Hepatocyte (in vitro differentiated cells): ENCODE results near the gene HOXA5. TPM values are rescaled to one million over a fixed set of nuclear protein-coding genes. Genes with fewer than 3 reads are reported as not detected.

Experiments
- DNase-seq: peaks from one replicate; pipeline ENCODE4 v3.0.0-alpha.2; 2016; ENCODE audit warnings: low spot score
- H2AFZ ChIP-seq: fragments of 200-600 bp; sonication (generic); 2 replicates; pipeline ENCODE4 v1.6.0; 2016; ENCODE audit warnings: antibody characterized with exemption, mild to moderate bottlenecking
- H3K27ac ChIP-seq: fragments of 200-600 bp; sonication (generic); 2 replicates; pipeline ENCODE4 v1.5.1; 2016; ENCODE audit warnings: mild to moderate bottlenecking
- H3K27me3 ChIP-seq: fragments of 200-600 bp; sonication (generic); 2 replicates; pipeline ENCODE4 v1.6.1; 2016
- H3K36me3 ChIP-seq: fragments of 200-600 bp; sonication (generic); replicated peaks from 2 replicates; pipeline ENCODE4 v1.5.1; 2016; ENCODE audit warnings: low read depth; ENCODE audit not compliant: insufficient read depth
- H3K4me1 ChIP-seq: fragments of 200-600 bp; sonication (generic); 2 replicates; pipeline ENCODE4 v1.5.1; 2016; ENCODE audit warnings: mild to moderate bottlenecking, moderate library complexity; ENCODE audit not compliant: insufficient read depth
- H3K4me2 ChIP-seq: fragments of 200-600 bp; sonication (generic); 2 replicates; pipeline ENCODE4 v1.6.0; 2016
- H3K4me3 ChIP-seq: fragments of 200-600 bp; sonication (generic); 2 replicates; pipeline ENCODE4 v1.5.1; 2016; ENCODE audit warnings: mild to moderate bottlenecking
- H3K79me2 ChIP-seq: fragments of 200-600 bp; sonication (generic); 2 replicates; pipeline ENCODE4 v1.6.0; 2017; ENCODE audit warnings: mild to moderate bottlenecking
- H3K9me2 ChIP-seq: fragments of 200-600 bp; sonication (generic); replicated peaks from 2 replicates; pipeline ENCODE4 v1.6.0; 2017; ENCODE audit warnings: mild to moderate bottlenecking; ENCODE audit not compliant: insufficient read depth
- H3K9me3 ChIP-seq: fragments of 200-600 bp; sonication (generic); 2 replicates; pipeline ENCODE4 v1.5.1; 2016; ENCODE audit warnings: low read depth, mild to moderate bottlenecking
- H4K20me1 ChIP-seq: fragments of 200-600 bp; sonication (generic); 2 replicates; pipeline ENCODE4 v1.6.0; 2016; ENCODE audit warnings: mild to moderate bottlenecking; ENCODE audit not compliant: insufficient read depth, poor library complexity, severe bottlenecking
- CTCF ChIP-seq: fragments of 200-600 bp; sonication (generic); IDR thresholded peaks from 2 replicates; pipeline ENCODE4 v1.5.1; 2016; ENCODE audit warnings: antibody characterized with exemption, mild to moderate bottlenecking; ENCODE audit not compliant: poor library complexity
- EZH2 ChIP-seq: fragments of 200-600 bp; sonication (generic); IDR thresholded peaks from 2 replicates; pipeline ENCODE4 v1.6.1; 2016; ENCODE audit warnings: antibody characterized with exemption, mild to moderate bottlenecking, borderline replicate concordance
- EZH2phosphoT487 ChIP-seq: fragments of 200-600 bp; sonication (generic); IDR thresholded peaks from one replicate; pipeline ENCODE4 v1.6.1; 2018; ENCODE audit warnings: antibody characterized with exemption, mild to moderate bottlenecking, low read depth, moderate library complexity; ENCODE audit not compliant: unreplicated experiment, severe bottlenecking
- whole genome bisulfite sequencing: methylation state at CpG from one replicate; pipeline ENCODE4 v1.1.6; 2016; ENCODE audit warnings: low lambda C conversion rate; ENCODE audit errors: missing lambda C conversion rate; 5-methylcytosine and 5-hydroxymethylcytosine counted together
- polyA plus RNA-seq: library from polyadenylated mRNA; unstranded; fragments of >200 nt; fragmentation: Nextera tagmentation; extraction: Ambion mirVana; gene quantifications from 2 replicates; pipeline ENCODE4 v1.2.1, GENCODE V29; 2016
- total RNA-seq: library from RNA; depleted of rRNA; stranded (reverse); fragments of >200 nt; gene quantifications from 2 replicates; pipeline ENCODE4 v1.2.3, GENCODE V29; 2014

HOXA5 gene
- total and polyA plus RNA-seq, 2 experiments from 2014 or later: 0.70 to 0.92 TPM

GRCh38 chr7:27129729-27130539 lies 13.5 kb downstream of the HOXA5 start:
- Histone ChIP-seq H4K20me1 (no peaks in the 10 kb centered on the region), H2AFZ (no peak overlapping the region), H3K4me3 (peak overlapping the region; percentile 80), H3K4me2 (peak overlapping the region; percentile 92), H3K27me3 (peaks cover 88% of the 10 kb centered on the region), H3K4me1 (peaks cover 6% of the 10 kb centered on the region), H3K27ac (no peak overlapping the region), H3K9me2 (no peaks in the 10 kb centered on the region), H3K36me3 (no peaks in the 10 kb centered on the region), H3K9me3 (no peaks in the 10 kb centered on the region), H3K79me2 (no peaks in the 10 kb centered on the region)
- peak; percentile 53 for DNase-seq
- WGBS: 9% methylated on average over 39 of the region's 72 CpGs
- TF ChIP-seq CTCF (peak; percentile 11), EZH2phosphoT487 (peak; percentile 32), EZH2 (no peak)

- peaks cover 6% of the 10 kb centered on the region for H3K4me1 ChIP-seq
- no peak for DNase-seq
Measured at GRCh38 chr7:27128776-27129728, 14.4 kb downstream of the HOXA5 start.

DNA sequence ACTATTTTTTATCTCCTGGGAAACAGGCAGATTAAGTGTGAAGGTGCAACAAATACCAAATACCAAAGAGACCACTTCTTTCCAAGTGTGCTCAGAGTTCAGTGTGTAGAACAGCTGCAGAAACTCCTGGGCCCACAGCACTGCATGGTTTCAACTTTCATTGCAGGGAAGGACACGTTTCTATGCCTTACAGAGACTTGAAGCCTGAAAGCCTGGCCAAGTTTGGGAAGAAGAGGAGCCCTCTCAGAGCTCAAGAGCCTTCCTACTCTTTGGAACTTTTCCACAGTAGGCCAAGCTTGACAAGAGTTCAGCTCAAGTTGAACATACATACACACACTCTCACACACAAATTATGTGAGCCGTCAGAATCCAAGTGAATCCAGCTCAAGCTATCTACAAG lies 15.4 kb downstream of the HOXA5 start:
- Histone ChIP-seq H2AFZ (no peak overlapping the region), H3K9me3 (no peaks in the 10 kb centered on the region), H4K20me1 (no peaks in the 10 kb centered on the region), H3K9me2 (no peaks in the 10 kb centered on the region), H3K27ac (no peak overlapping the region), H3K36me3 (no peaks in the 10 kb centered on the region), H3K4me1 (peaks cover 13% of the 10 kb centered on the region), H3K4me3 (no peak overlapping the region), H3K4me2 (no peak overlapping the region), H3K79me2 (peaks cover 6% of the 10 kb centered on the region), H3K27me3 (peaks cover 88% of the 10 kb centered on the region)
- no peak for DNase-seq
- WGBS: 40% methylated on average over 2 of the region's 2 CpGs
- no peak for TF ChIP-seq EZH2phosphoT487
- no peak for TF ChIP-seq CTCF
- TF ChIP-seq EZH2: no peak

More at GRCh38 chr7:27128776-27129728, 14.4 kb downstream of the HOXA5 start:
- Histone ChIP-seq H3K9me3 (no peaks in the 10 kb centered on the region), H3K36me3 (no peaks in the 10 kb centered on the region), H3K9me2 (no peaks in the 10 kb centered on the region), H3K4me3 (no peak overlapping the region), H2AFZ (no peak overlapping the region), H3K79me2 (no peaks in the 10 kb centered on the region), H4K20me1 (no peaks in the 10 kb centered on the region), H3K4me2 (peak overlapping the region; percentile 92), H3K27ac (no peak overlapping the region), H3K27me3 (peaks cover 88% of the 10 kb centered on the region)
- WGBS: 36% methylated on average over 26 of the region's 28 CpGs
- TF ChIP-seq CTCF (no peak), EZH2phosphoT487 (no peak), EZH2 (peak; percentile 45)
